Epithelial cell of esophagus (primary cell): ENCODE data around the gene MYB.
"Not testable (repeated sequence)": the region's sequence is repeated elsewhere in the genome, so short reads cannot be mapped to it uniquely, and the experiment has no call there.

ENCODE experiments used
- DNase-seq: peaks from one replicate; pipeline ENCODE4 v3.0.0; 2010; ENCODE audit warnings: low read depth
- H3K4me3 ChIP-seq: 2 replicates; pipeline ENCODE4 v1.5.1; 2011; ENCODE audit warnings: mild to moderate bottlenecking, low read length, control low read depth
- CTCF ChIP-seq: IDR thresholded peaks from 2 replicates; pipeline ENCODE4 v1.5.1; 2011; ENCODE audit warnings: low read depth, mild to moderate bottlenecking, low read length, control low read depth, inconsistent platforms; ENCODE audit not compliant: insufficient read depth; ENCODE audit errors: missing control alignments

MYB gene

DNA sequence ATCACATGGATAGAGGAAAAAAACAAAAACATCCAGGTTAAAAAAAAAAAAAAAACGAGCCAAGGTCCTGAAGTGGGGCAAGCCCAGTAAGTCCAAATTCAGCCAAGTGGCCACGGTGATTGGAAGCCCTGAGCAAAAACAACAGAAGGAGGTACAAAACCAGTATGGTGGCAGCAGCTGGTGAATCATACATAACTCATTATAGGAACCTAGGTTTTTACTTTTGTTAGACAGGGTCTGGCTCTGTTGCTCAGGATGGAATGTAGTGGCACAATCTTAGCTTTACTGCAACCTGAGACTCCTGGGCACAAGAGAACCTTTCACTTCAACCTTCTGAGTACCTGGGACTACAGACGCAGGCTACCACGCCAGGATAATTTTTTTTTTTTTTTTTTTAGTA lies 22.7 kb upstream of the MYB start:
- no peak overlapping the region for H3K4me3 ChIP-seq
- no peak for DNase-seq
- TF ChIP-seq CTCF, result no peak

GRCh38 chr6:135159531-135159930 lies 21.6 kb upstream of the MYB start:
- DNase-seq, result peak; percentile 33
- no peak for TF ChIP-seq CTCF
- H3K4me3 ChIP-seq, result no peak overlapping the region

GRCh38 chr6:135161411-135162395 lies 19.4 kb upstream of the MYB start:
- no peak for DNase-seq
- H3K4me3 ChIP-seq, result no peak overlapping the region
- TF ChIP-seq CTCF, result no peak

- DNase-seq, result peak; percentile 56
- no peak overlapping the region for H3K4me3 ChIP-seq
- TF ChIP-seq CTCF, result peak; percentile 75
These were observed 18.2 kb upstream of the MYB start for GRCh38 chr6:135162678-135163439.

GRCh38 chr6:135163440-135163738 lies 17.7 kb upstream of the MYB start:
- TF ChIP-seq CTCF, result no peak
- H3K4me3 ChIP-seq, result no peak overlapping the region
- DNase-seq, result no peak

DNA sequence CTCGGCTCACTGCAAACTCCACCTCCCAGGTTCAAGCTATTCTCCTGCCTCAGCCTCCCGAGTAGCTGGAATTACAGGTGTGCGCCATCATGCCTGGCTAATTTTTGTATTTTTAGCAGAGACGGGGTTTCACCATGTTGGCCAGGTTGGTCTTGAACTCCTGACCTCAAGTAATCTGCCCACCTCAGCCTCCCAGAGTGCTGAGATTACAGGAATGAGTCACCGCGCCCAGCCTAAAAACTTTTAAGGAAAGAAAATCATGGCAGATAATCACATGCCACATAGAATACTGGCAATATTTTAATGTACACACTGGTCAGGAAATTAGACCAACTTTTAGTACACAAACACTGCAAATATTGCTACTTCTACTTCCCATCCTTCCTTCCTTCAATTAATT lies 16.7 kb upstream of the MYB start:
- H3K4me3 ChIP-seq, DNase-seq: not testable (repeated sequence)

- no peak for DNase-seq
- TF ChIP-seq CTCF, result no peak
- H3K4me3 ChIP-seq, result no peak overlapping the region
These were observed 16.1 kb upstream of the MYB start for GRCh38 chr6:135165031-135165430.
